IgD-negative memory B cell (primary cell): ENCODE data around the gene C3orf20. TPM values are rescaled to one million over a fixed set of nuclear protein-coding genes. Genes with fewer than 3 reads are reported as not detected.
A peak's percentile ranks its signal among the peaks of the same experiment; 100 is the strongest.
"Not testable (repeated sequence)": the region's sequence is repeated elsewhere in the genome, so short reads cannot be mapped to it uniquely, and the experiment has no call there.

Experiments
- H3K27ac Mint-ChIP-seq, 3 donors: one replicate each; pipeline ENCODE4 v1.8.0; 2020 to 2022; ENCODE audit warnings: mild to moderate bottlenecking in 3 of 3, mixed read lengths in 3 of 3, moderate library complexity in 1 of 3
- H3K27me3 Mint-ChIP-seq: one replicate; pipeline ENCODE4 v1.8.0; 2021; ENCODE audit warnings: mixed read lengths
- H3K36me3 Mint-ChIP-seq: one replicate; pipeline ENCODE4 v1.8.0; 2020; ENCODE audit warnings: mild to moderate bottlenecking, mixed read lengths
- H3K4me1 Mint-ChIP-seq, 3 donors: one replicate each; pipeline ENCODE4 v1.8.0; 2020 to 2022; ENCODE audit warnings: mixed read lengths in 3 of 3, mild to moderate bottlenecking in 1 of 3
- H3K4me3 Mint-ChIP-seq, 4 donors: one replicate each; pipeline ENCODE4 v1.8.0; 2020 to 2022; ENCODE audit warnings: mild to moderate bottlenecking in 4 of 4, mixed read lengths in 4 of 4, moderate library complexity in 3 of 4
- H3K9me3 Mint-ChIP-seq, 3 donors: one replicate each; pipeline ENCODE4 v1.8.0; 2020 to 2021; ENCODE audit warnings: mixed read lengths in 3 of 3, mild to moderate bottlenecking in 1 of 3
- polyA plus RNA-seq: library from polyadenylated mRNA; unstranded; fragments of 300-500 nt; fragmentation: Illumina TruSeq; gene quantifications from one replicate; pipeline ENCODE4 v1.2.3, GENCODE V29; 2021

C3orf20 gene
- polyA plus RNA-seq, 1 donor from 2014 or later, result not detected

- Mint-ChIP-seq H3K9me3 (peaks cover 0 to 9% (median 0%) of the 10 kb centered on the region in 3 donors), H3K4me3 (no peak overlapping the region), H3K27me3 (peaks cover 19% of the 10 kb centered on the region), H3K4me1 (no peaks in the 10 kb centered on the region), H3K36me3 (no peaks in the 10 kb centered on the region), H3K27ac (no peak overlapping the region)
Observed at GRCh38 chr3:14641346-14641745, 33.6 kb upstream of the C3orf20 start.

DNA sequence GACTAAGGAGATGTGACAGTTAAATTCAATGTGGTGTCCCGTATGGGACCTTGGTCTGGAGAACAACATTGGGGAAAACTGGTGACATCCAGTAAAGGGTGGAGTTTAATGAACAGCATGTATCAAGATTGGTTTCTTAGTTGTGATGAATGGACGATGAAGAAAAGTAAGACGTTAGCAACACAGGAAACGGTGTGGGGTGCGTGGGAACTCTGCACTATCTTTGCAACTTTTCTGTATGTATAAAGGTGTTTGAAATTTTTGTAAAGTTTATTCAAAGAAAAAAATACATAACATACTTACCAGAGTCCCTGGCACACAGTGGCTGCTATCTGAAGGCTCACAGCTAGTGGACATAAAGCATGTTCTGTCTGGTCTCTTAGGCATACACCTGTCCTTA, 29.5 kb upstream of the C3orf20 start:
- Mint-ChIP-seq H3K9me3 (peaks cover 0 to 1% (median under 1%) of the 10 kb centered on the region in 3 donors), H3K27me3 (peaks cover 2% of the 10 kb centered on the region), H3K4me1 (peaks cover 0 to 4% (median 3%) of the 10 kb centered on the region in 3 donors), H3K27ac (no peak overlapping the region), H3K36me3 (peaks cover 2% of the 10 kb centered on the region), H3K4me3 (no peak overlapping the region)

- peaks cover 2% of the 10 kb centered on the region for H3K36me3 Mint-ChIP-seq
Observed at GRCh38 chr3:14646131-14646573, 28.8 kb upstream of the C3orf20 start.

GRCh38 chr3:14646589-14647413, 28.1 kb upstream of the C3orf20 start:
- Mint-ChIP-seq H3K27ac (peak overlapping the region in 1 of 3 donors; percentile 43), H3K4me1 (peaks cover 5 to 11% (median 9%) of the 10 kb centered on the region in 3 donors), H3K9me3 (peaks cover 0 to 5% (median 4%) of the 10 kb centered on the region in 3 donors), H3K27me3 (no peaks in the 10 kb centered on the region), H3K4me3 (peak overlapping the region in 1 of 4 donors; percentile 32), H3K36me3 (peaks cover 2% of the 10 kb centered on the region)

More at GRCh38 chr3:14646131-14646573, 28.8 kb upstream of the C3orf20 start:
- Mint-ChIP-seq H3K4me1 (peaks cover under 1 to 7% (median 5%) of the 10 kb centered on the region in 3 donors), H3K27me3 (peaks cover under 1% of the 10 kb centered on the region), H3K4me3 (no peak overlapping the region), H3K9me3 (peaks cover 0 to 4% (median 3%) of the 10 kb centered on the region in 3 donors), H3K27ac (no peak overlapping the region)

GRCh38 chr3:14647976-14648955, 26.7 kb upstream of the C3orf20 start:
- H3K27ac Mint-ChIP-seq, result peak overlapping the region in 1 of 3 donors; percentile 15
- H3K9me3 Mint-ChIP-seq, result peaks cover 0 to 5% (median 4%) of the 10 kb centered on the region in 3 donors
- H3K36me3 Mint-ChIP-seq, result peaks cover 2% of the 10 kb centered on the region
- H3K27me3 Mint-ChIP-seq, result no peaks in the 10 kb centered on the region
- H3K4me1 Mint-ChIP-seq, result peaks cover 5 to 20% (median 19%) of the 10 kb centered on the region in 3 donors
- H3K4me3 Mint-ChIP-seq, result peak overlapping the region in 2 of 4 donors; percentile 46 to 63

DNA sequence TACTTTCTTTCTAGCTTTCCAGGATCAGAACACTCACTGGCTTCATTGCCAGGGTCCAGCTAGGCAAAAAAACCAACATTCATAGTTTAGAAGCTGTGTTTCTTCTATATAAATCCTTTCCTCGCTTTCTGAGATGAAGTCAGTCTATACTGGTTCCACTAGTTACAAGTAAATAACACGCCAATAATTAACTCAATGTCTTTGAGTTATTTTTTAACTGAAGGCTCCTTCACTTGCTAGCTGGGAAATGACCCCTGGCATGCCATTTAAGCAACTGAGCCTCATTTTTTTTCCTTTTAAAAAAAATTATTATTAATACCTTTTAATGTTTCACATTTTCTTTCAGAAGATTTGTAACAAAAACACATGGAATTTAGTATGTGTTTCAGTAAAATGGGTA, 25.5 kb upstream of the C3orf20 start:
- peaks cover 2% of the 10 kb centered on the region for H3K36me3 Mint-ChIP-seq
- H3K9me3 Mint-ChIP-seq, result peaks cover 0 to 5% (median 4%) of the 10 kb centered on the region in 3 donors
- peak overlapping the region in 1 of 4 donors; percentile 47 for H3K4me3 Mint-ChIP-seq
- no peaks in the 10 kb centered on the region for H3K27me3 Mint-ChIP-seq
- no peak overlapping the region for H3K27ac Mint-ChIP-seq
- H3K4me1 Mint-ChIP-seq, result peaks cover 5 to 29% (median 26%) of the 10 kb centered on the region in 3 donors

DNA sequence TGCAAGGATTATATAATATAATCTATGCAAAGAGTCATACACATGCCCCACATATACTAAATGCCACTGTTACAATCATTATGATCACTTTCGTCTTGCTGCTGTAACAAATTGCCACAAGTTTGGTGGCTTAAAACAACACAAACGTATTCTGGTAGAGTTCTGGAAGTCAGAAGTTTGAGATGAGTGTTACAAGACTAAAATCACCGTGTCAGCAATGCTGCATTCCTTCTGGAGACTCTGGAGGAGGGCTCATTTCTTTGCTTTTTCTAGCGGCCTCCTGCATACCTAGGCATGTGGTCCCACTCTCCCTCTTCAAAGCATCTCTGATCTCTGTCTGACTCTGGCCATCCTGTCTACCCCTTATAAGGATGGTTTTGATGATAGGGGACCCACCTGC, 24.7 kb upstream of the C3orf20 start:
- peaks cover 5 to 30% (median 26%) of the 10 kb centered on the region in 3 donors for H3K4me1 Mint-ChIP-seq
- peaks cover 0 to 5% (median 4%) of the 10 kb centered on the region in 3 donors for H3K9me3 Mint-ChIP-seq

DNA sequence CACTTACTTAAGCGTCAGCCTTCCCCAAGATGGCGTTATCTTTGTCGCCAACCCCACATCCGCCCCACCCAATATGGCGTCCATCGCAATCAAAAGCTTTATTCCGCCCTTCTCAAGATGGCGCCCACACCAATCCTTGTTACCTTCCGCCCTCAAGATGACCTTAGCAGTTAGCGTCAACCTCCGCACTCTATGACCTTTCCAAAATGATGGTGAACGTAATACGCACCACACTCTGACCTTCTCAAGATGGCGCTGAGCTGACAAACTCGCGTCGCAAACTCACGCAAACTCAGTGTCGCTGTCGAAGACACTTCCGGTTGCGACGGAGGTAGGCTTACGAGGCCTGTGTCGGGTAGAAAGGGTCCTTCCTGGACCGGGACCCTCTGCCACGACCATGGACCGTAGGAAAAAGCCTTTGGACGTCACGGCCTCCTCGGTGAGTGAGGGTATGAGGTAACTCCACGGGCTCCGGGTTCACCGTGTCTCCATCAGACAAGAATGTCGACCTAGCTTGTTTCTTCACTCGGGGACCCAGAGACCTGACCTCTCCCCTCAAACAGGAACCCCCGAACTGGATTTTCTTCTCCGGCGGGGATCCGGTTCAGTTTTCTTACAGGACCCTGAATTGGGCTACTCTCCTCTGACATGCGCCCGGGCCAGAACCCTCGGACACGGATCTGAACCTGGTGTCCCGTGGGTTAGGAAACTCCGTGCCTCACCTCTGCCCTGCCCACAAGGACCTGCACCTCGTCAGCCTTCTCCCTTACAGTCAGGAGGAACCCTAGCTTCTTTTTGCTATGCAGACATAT, 23.3 kb upstream of the C3orf20 start, which contains the start of gene CCDC174:
TSS of gene CCDC174 (plus strand) at position 323 of the 812 bp plus-strand sequence. CDS start at position 398, 75 bp downstream.
- Mint-ChIP-seq H3K4me3 (peak within 1 kb of the TSS; percentile 75 to 98 (median 94)), H3K9me3 (peaks cover 0 to 5% (median 4%) of the 10 kb centered on the region in 3 donors), H3K36me3 (peaks cover 5% of the 10 kb centered on the region), H3K27me3 (no peaks in the 10 kb centered on the region), H3K4me1 (peaks cover 5 to 33% (median 28%) of the 10 kb centered on the region in 3 donors), H3K27ac (peak within 1 kb of the TSS; percentile 17 to 99 (median 98))

More for the DNA sequence above, 24.7 kb upstream of the C3orf20 start:
- H3K4me3 Mint-ChIP-seq, result peak overlapping the region; percentile 75 to 98 (median 94)
- no peaks in the 10 kb centered on the region for H3K27me3 Mint-ChIP-seq
- peaks cover 2% of the 10 kb centered on the region for H3K36me3 Mint-ChIP-seq
- peak overlapping the region; percentile 17 to 98 (median 71) for H3K27ac Mint-ChIP-seq

- Mint-ChIP-seq H3K4me3 (peak overlapping the region; percentile 68 to 98 (median 94)), H3K4me1 (peaks cover 5 to 35% (median 29%) of the 10 kb centered on the region in 3 donors), H3K27ac (peak overlapping the region; percentile 14 to 99 (median 98))
- not testable (repeated sequence) for H3K9me3 Mint-ChIP-seq, H3K27me3 Mint-ChIP-seq, H3K36me3 Mint-ChIP-seq
Observed at GRCh38 chr3:14652360-14652907, 22.5 kb upstream of the C3orf20 start.

GRCh38 chr3:14657579-14657978, 17.4 kb upstream of the C3orf20 start:
- no peak overlapping the region for H3K4me3 Mint-ChIP-seq
- no peaks in the 10 kb centered on the region for H3K27me3 Mint-ChIP-seq
- peaks cover 11% of the 10 kb centered on the region for H3K36me3 Mint-ChIP-seq
- H3K4me1 Mint-ChIP-seq, result peaks cover 0 to 27% (median 22%) of the 10 kb centered on the region in 3 donors
- no peak overlapping the region for H3K27ac Mint-ChIP-seq
- H3K9me3 Mint-ChIP-seq, result no peaks in the 10 kb centered on the region

DNA sequence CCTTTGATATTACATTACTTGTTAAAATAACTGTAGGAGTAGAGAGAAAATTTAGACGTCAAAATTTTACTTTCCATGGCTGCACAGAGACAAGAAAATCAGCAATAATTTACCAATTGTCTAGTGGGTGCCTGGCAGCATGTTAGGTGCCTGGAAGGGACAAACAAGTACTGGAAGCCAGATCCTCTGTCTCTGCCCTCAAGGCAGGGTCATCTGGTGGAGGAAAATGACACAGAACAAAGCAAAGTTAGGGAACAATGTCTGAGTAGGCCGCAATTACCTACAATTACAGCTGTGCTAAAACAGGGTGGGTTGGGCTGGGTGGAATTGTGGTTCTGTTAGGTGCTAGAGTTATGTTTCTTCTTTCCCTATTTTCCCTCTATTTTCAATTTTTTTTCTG, 16.0 kb upstream of the C3orf20 start:
- H3K36me3 Mint-ChIP-seq, result peaks cover 15% of the 10 kb centered on the region
- peaks cover 0 to 15% (median 9%) of the 10 kb centered on the region in 3 donors for H3K4me1 Mint-ChIP-seq
- H3K4me3 Mint-ChIP-seq, result no peak overlapping the region
- H3K27ac Mint-ChIP-seq, result no peak overlapping the region
- H3K9me3 Mint-ChIP-seq, result no peaks in the 10 kb centered on the region
- no peaks in the 10 kb centered on the region for H3K27me3 Mint-ChIP-seq

GRCh38 chr3:14660942-14661341, 14.0 kb upstream of the C3orf20 start:
- no peaks in the 10 kb centered on the region for H3K9me3 Mint-ChIP-seq
- no peak overlapping the region for H3K27ac Mint-ChIP-seq
- H3K36me3 Mint-ChIP-seq, result peaks cover 12% of the 10 kb centered on the region
- H3K4me1 Mint-ChIP-seq, result peaks cover 0 to 14% (median 4%) of the 10 kb centered on the region in 3 donors
- no peak overlapping the region for H3K4me3 Mint-ChIP-seq
- H3K27me3 Mint-ChIP-seq, result no peaks in the 10 kb centered on the region

DNA sequence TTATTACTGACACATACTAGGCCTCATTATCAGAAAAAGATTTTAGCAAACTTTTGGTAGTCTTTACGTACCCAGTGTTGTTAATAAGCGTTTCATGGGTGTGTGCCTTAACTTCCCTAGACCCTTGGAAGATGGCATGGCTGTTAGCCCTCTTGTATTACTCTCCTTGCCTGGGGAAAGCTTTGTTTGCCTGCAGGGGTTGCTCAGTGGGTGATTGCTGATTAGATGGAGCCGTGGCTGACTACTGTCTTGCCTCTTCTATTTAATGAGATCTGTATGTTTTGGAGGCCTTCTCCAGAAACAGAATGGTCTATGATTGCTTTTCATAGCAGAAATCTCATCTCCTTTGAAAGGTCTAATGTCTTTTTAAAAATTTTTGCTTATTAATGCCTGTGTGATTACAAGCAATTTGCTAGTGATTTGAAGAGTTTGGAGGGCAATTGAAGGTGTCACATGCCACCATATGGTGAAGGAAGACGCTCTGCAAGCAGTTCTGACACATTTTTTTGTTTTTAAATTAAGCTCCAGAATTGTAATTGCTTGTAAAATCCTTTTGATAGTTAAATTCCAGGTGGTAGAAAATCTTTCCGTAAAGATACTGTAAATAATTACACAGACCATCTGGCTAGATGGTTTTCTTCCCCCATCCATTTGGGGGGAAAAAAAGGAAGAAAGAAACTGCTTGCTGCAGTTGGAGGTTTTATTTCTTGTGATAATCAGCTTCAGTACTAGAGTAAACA, 11.4 kb upstream of the C3orf20 start:
- H3K36me3 Mint-ChIP-seq, result peaks cover 12% of the 10 kb centered on the region
- H3K27me3 Mint-ChIP-seq, result no peaks in the 10 kb centered on the region
- no peak overlapping the region for H3K27ac Mint-ChIP-seq
- peaks cover 0 to 8% (median 0%) of the 10 kb centered on the region in 3 donors for H3K4me1 Mint-ChIP-seq
- H3K4me3 Mint-ChIP-seq, result no peak overlapping the region
- H3K9me3 Mint-ChIP-seq, result no peaks in the 10 kb centered on the region
